Colonic mucosa (tissue), 4 donors: ENCODE measurements around the gene CASP5. TPM values are rescaled to one million over a fixed set of nuclear protein-coding genes. Genes with fewer than 3 reads are reported as not detected.

Source experiments
- DNase-seq: peaks from one replicate; pipeline ENCODE4 v3.0.0-alpha.2; 2020
- H3K27ac ChIP-seq: fragments of 200-600 bp; one replicate; pipeline ENCODE4 v1.8.0; 2021
- H3K27me3 ChIP-seq: fragments of 200-600 bp; one replicate; pipeline ENCODE4 v1.8.0; 2021
- H3K36me3 ChIP-seq: fragments of 200-600 bp; one replicate; pipeline ENCODE4 v1.8.0; 2021
- H3K4me1 ChIP-seq: fragments of 200-600 bp; one replicate; pipeline ENCODE4 v1.8.0; 2021; ENCODE audit warnings: mild to moderate bottlenecking
- H3K4me3 ChIP-seq: fragments of 200-600 bp; one replicate; pipeline ENCODE4 v1.8.0; 2021
- H3K9ac ChIP-seq, 2 donors: one replicate each; pipeline ENCODE4 v1.7.0; 2013; ENCODE audit warnings: control low read depth in 2 of 2, low read depth in 2 of 2, low read length in 2 of 2
- H3K9me3 ChIP-seq: fragments of 200-600 bp; one replicate; pipeline ENCODE4 v1.8.0; 2021
- CTCF ChIP-seq: fragments of 200-600 bp; IDR thresholded peaks from one replicate; pipeline ENCODE4 v1.8.0; 2022; ENCODE audit warnings: antibody characterized with exemption, mild to moderate bottlenecking
- intact Hi-C: fragments of 100-400 bp; cut with DNase I; formaldehyde crosslinking; loops from one replicate; pipeline ENCODE4 v1.14.1; 2022
- total RNA-seq, 2 donors: library from RNA; stranded (reverse); fragmentation: NEBNext Ultra II Directional in 1 of 2; extraction: Animal tissue kit (Norgen Biotek cat#: 25700) in 1 of 2; gene quantifications; one replicate each; pipeline ENCODE4 v1.2.1, GENCODE V29; 2021
- donor health status: healthy.
- donor health status: DM: no; HTN: no; CAD: no.
- donor health status: DM: no; HTN: no; CAD: no.

CASP5 gene
- total RNA-seq, 2 donors from 2014 or later = 25.7 to 47.3 TPM

GRCh38 chr11:105056446-105056845, 33.5 kb upstream of the CASP5 start:
- H3K27ac ChIP-seq = no peak overlapping the region
- H3K36me3 ChIP-seq = no peaks in the 10 kb centered on the region
- H3K9me3 ChIP-seq = no peaks in the 10 kb centered on the region
- H3K4me3 ChIP-seq = no peak overlapping the region
- intact Hi-C loops = no loop called here
- no peaks in the 10 kb centered on the region for H3K4me1 ChIP-seq
- TF ChIP-seq CTCF = no peak
- H3K9ac ChIP-seq = no peak overlapping the region
- no peak for DNase-seq
- no peaks in the 10 kb centered on the region for H3K27me3 ChIP-seq

DNA sequence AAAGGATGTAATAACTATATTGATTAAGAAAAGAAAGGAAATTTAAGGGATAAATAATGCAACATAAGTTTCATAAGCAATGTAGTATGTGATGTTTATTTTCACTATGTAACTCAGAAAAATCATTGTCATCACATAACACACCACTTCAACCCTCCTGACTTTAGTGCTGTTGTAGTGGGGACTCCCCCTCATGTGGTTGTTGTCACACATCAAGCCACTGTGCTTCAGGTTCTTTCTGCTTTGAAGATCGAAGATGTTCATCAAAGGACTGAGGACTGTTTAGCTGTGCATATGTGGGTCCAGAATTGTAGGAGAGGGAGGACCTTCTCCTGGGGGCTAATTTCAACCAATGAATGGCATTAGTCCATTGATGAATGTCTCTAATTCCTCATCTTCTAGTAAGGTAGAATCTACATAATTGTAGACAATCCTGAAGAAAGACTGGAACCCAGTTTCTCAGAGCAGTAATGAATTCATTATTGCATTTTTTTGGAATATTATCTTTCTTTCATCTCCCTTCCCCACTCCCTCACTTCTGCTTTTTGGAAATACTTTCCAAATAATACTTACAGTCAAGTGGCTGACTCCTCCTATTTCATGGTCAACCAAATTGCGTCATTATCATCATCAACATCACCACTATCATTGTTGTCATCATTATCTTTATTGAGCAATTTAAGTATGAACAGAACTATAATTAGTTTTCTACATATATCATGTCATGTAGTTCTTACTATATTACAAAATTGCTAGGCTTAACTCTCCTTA, 31.9 kb upstream of the CASP5 start:
- no peaks in the 10 kb centered on the region for H3K27me3 ChIP-seq
- H3K36me3 ChIP-seq = no peaks in the 10 kb centered on the region
- DNase-seq = no peak
- H3K9me3 ChIP-seq = no peaks in the 10 kb centered on the region
- H3K9ac ChIP-seq = no peak overlapping the region
- TF ChIP-seq CTCF = no peak
- intact Hi-C loops = no loop called here
- no peaks in the 10 kb centered on the region for H3K4me1 ChIP-seq
- no peak overlapping the region for H3K4me3 ChIP-seq
- no peak overlapping the region for H3K27ac ChIP-seq

DNA sequence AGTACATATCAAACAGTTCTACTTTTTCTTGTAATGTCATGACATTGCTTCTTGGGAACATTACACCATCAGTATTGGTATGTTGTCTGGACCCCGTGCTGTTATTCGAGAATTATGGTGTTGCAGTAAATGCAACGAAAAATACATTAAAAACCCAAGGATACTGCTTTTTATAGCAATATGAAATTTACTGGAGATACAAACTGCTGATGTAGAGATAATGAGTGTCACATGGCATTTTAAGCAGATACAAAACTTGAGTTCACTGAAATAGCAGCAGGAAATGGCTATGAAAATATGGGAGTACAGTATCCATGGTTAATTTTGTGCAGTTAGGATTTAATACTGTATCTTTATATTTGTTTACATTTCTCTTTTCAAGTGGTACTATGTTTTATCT, 29.5 kb upstream of the CASP5 start:
- Histone ChIP-seq H3K27ac (no peak overlapping the region), H3K27me3 (no peaks in the 10 kb centered on the region), H3K4me1 (no peaks in the 10 kb centered on the region), H3K36me3 (no peaks in the 10 kb centered on the region), H3K9ac (no peak overlapping the region), H3K4me3 (no peak overlapping the region), H3K9me3 (no peaks in the 10 kb centered on the region)
- DNase-seq = no peak
- no peak for TF ChIP-seq CTCF
- intact Hi-C loops = no loop called here

GRCh38 chr11:105051559-105051958, 28.6 kb upstream of the CASP5 start:
- Histone ChIP-seq H3K9me3 (no peaks in the 10 kb centered on the region), H3K4me1 (no peaks in the 10 kb centered on the region), H3K27ac (no peak overlapping the region), H3K27me3 (no peaks in the 10 kb centered on the region), H3K9ac (no peak overlapping the region), H3K36me3 (no peaks in the 10 kb centered on the region), H3K4me3 (no peak overlapping the region)
- intact Hi-C loops = no loop called here
- no peak for DNase-seq
- TF ChIP-seq CTCF = no peak

GRCh38 chr11:105049481-105049880, 26.5 kb upstream of the CASP5 start:
- no peak overlapping the region for H3K4me3 ChIP-seq
- H3K4me1 ChIP-seq = no peaks in the 10 kb centered on the region
- H3K27ac ChIP-seq = no peak overlapping the region
- H3K27me3 ChIP-seq = no peaks in the 10 kb centered on the region
- H3K9me3 ChIP-seq = no peaks in the 10 kb centered on the region
- H3K9ac ChIP-seq = no peak overlapping the region
- DNase-seq = no peak
- intact Hi-C loops = no loop called here
- no peak for TF ChIP-seq CTCF
- no peaks in the 10 kb centered on the region for H3K36me3 ChIP-seq
